ENCODE data around the gene TMEM151B. TPM values are rescaled to one million over a fixed set of nuclear protein-coding genes. Genes with fewer than 3 reads are reported as not detected.
A peak's percentile ranks its signal among the peaks of the same experiment; 100 is the strongest.

Gene TMEM151B
- total and polyA plus RNA-seq, 2 of the 13 experiments (the other 11 are each of a cell fraction or from before 2014, with no cell fraction given) = not detected

DNA sequence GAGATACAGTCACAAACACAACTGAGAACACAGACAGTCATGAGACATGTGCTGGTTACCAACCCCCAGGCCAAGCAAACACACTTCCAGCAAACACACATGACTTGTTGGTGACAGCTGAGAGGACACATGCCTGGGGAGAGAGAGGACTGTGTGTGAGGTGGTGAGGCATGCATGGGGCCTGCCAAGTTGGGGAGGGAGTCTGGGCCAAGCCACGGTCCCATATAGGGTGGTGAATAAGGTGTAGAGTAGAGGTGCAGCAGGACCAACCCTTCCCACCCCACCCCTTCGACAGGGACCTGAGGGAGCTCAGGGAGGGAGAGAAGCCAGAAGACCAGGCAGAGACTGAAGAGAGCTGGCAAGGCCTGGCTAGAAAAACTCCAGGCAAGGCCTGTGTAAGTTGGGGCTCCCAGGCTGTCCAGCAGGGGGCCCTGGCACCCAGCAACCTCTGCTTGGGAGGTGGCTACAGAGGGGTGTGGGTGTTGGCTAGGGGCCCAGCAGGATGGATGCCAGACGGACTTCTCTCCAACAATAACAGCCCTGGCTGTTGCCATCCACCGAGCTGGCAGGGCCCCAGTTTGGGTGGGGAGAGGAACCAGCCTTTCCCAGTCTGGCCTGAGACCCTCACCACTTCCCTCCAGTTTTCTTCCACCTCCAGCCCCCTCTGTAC, 48.8 kb upstream of the TMEM151B start (continued):
- TF ChIP-seq, protein P1, sequence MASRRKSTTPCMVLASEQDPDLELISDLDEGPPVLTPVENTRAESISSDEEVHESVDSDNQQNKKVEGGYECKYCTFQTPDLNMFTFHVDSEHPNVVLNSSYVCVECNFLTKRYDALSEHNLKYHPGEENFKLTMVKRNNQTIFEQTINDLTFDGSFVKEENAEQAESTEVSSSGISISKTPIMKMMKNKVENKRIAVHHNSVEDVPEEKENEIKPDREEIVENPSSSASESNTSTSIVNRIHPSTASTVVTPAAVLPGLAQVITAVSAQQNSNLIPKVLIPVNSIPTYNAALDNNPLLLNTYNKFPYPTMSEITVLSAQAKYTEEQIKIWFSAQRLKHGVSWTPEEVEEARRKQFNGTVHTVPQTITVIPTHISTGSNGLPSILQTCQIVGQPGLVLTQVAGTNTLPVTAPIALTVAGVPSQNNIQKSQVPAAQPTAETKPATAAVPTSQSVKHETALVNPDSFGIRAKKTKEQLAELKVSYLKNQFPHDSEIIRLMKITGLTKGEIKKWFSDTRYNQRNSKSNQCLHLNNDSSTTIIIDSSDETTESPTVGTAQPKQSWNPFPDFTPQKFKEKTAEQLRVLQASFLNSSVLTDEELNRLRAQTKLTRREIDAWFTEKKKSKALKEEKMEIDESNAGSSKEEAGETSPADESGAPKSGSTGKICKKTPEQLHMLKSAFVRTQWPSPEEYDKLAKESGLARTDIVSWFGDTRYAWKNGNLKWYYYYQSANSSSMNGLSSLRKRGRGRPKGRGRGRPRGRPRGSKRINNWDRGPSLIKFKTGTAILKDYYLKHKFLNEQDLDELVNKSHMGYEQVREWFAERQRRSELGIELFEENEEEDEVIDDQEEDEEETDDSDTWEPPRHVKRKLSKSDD (CRISPR knock-in tag; IDR thresholded peaks at IDR 0.05; ENCODE audit: low read depth) = no peak
- no peak for TF ChIP-seq MZF1 (CRISPR knock-in tag; IDR thresholded peaks at IDR 0.05; ENCODE audit: borderline replicate concordance)
- TF ChIP-seq SP1 (IDR thresholded peaks at IDR 0.05) = no peak
- TF ChIP-seq SP1 (CRISPR knock-in tag; IDR thresholded peaks at IDR 0.05) = 0 out of 2 replicates have a peak, but pooled peaks have one; percentile 11
- no peak for TF ChIP-seq ZSCAN20 (CRISPR knock-in tag; IDR thresholded peaks at IDR 0.05; ENCODE audit: borderline replicate concordance)
- TF ChIP-seq ZNF768 (CRISPR knock-in tag; IDR thresholded peaks at IDR 0.05) = peak; percentile 61; the same call in 1 of the 2 replicates
- TF ChIP-seq, protein P2, sequence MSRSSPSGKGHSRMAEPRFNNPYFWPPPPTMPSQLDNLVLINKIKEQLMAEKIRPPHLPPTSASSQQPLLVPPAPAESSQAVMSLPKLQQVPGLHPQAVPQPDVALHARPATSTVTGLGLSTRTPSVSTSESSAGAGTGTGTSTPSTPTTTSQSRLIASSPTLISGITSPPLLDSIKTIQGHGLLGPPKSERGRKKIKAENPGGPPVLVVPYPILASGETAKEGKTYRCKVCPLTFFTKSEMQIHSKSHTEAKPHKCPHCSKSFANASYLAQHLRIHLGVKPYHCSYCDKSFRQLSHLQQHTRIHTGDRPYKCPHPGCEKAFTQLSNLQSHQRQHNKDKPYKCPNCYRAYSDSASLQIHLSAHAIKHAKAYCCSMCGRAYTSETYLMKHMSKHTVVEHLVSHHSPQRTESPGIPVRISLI (CRISPR knock-in tag; IDR thresholded peaks at IDR 0.05; ENCODE audit: borderline replicate concordance) = no peak
- TF ChIP-seq CEBPG (CRISPR knock-in tag; IDR thresholded peaks at IDR 0.05) = no peak
- TF ChIP-seq ARNTL (CRISPR knock-in tag; IDR thresholded peaks at IDR 0.05) = no peak
- peak; percentile 57; the same call in 1 of the 2 replicates for TF ChIP-seq RXRA (CRISPR knock-in tag; IDR thresholded peaks at IDR 0.05)
- TF ChIP-seq, protein P3, sequence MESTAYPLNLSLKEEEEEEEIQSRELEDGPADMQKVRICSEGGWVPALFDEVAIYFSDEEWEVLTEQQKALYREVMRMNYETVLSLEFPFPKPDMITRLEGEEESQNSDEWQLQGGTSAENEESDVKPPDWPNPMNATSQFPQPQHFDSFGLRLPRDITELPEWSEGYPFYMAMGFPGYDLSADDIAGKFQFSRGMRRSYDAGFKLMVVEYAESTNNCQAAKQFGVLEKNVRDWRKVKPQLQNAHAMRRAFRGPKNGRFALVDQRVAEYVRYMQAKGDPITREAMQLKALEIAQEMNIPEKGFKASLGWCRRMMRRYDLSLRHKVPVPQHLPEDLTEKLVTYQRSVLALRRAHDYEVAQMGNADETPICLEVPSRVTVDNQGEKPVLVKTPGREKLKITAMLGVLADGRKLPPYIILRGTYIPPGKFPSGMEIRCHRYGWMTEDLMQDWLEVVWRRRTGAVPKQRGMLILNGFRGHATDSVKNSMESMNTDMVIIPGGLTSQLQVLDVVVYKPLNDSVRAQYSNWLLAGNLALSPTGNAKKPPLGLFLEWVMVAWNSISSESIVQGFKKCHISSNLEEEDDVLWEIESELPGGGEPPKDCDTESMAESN (CRISPR knock-in tag; conservative IDR thresholded peaks at IDR 0.05) = peak; percentile 52; the same call in 1 of the 2 replicates
- TF ChIP-seq DNMT1 (CRISPR knock-in tag; IDR thresholded peaks at IDR 0.05) = no peak
- no peak for TF ChIP-seq GTF3A (CRISPR knock-in tag; conservative IDR thresholded peaks at IDR 0.05)
- TF ChIP-seq, protein P4, sequence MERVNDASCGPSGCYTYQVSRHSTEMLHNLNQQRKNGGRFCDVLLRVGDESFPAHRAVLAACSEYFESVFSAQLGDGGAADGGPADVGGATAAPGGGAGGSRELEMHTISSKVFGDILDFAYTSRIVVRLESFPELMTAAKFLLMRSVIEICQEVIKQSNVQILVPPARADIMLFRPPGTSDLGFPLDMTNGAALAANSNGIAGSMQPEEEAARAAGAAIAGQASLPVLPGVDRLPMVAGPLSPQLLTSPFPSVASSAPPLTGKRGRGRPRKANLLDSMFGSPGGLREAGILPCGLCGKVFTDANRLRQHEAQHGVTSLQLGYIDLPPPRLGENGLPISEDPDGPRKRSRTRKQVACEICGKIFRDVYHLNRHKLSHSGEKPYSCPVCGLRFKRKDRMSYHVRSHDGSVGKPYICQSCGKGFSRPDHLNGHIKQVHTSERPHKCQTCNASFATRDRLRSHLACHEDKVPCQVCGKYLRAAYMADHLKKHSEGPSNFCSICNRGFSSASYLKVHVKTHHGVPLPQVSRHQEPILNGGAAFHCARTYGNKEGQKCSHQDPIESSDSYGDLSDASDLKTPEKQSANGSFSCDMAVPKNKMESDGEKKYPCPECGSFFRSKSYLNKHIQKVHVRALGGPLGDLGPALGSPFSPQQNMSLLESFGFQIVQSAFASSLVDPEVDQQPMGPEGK (CRISPR knock-in tag; IDR thresholded peaks at IDR 0.05) = peak; percentile 86
- TF ChIP-seq HNF4A (CRISPR knock-in tag; IDR thresholded peaks at IDR 0.05) = peak; percentile 30; the same call in 1 of the 2 replicates
- no peak for TF ChIP-seq ZNF615 (CRISPR knock-in tag; IDR thresholded peaks at IDR 0.05; ENCODE audit: borderline replicate concordance)
- TF ChIP-seq TBX3 (IDR thresholded peaks at IDR 0.05; ENCODE audit: borderline replicate concordance) = peak; percentile 37; the same call in 1 of the 2 replicates
- no peak for TF ChIP-seq ZNF644 (CRISPR knock-in tag; IDR thresholded peaks at IDR 0.05; ENCODE audit: low read depth)
- TF ChIP-seq THYN1 (CRISPR knock-in tag; IDR thresholded peaks at IDR 0.05; ENCODE audit: borderline replicate concordance, low read depth) = no peak
- TF ChIP-seq CCDC6 (CRISPR knock-in tag; IDR thresholded peaks at IDR 0.05) = 0 out of 2 replicates have a peak, but pooled peaks have one; percentile 58
- TF ChIP-seq, protein P5, sequence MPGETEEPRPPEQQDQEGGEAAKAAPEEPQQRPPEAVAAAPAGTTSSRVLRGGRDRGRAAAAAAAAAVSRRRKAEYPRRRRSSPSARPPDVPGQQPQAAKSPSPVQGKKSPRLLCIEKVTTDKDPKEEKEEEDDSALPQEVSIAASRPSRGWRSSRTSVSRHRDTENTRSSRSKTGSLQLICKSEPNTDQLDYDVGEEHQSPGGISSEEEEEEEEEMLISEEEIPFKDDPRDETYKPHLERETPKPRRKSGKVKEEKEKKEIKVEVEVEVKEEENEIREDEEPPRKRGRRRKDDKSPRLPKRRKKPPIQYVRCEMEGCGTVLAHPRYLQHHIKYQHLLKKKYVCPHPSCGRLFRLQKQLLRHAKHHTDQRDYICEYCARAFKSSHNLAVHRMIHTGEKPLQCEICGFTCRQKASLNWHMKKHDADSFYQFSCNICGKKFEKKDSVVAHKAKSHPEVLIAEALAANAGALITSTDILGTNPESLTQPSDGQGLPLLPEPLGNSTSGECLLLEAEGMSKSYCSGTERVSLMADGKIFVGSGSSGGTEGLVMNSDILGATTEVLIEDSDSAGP (CRISPR knock-in tag; IDR thresholded peaks at IDR 0.05; ENCODE audit: borderline replicate concordance) = peak; percentile 75; the same call in 1 of the 2 replicates

Data from HepG2 (cell line).